ENCODE data around the gene BLCAP.

The BLCAP gene

GRCh38 chr20:37534401-37535157 lies 6.9 kb upstream of the BLCAP start:
- no peak overlapping the region for H3K4me3 ChIP-seq (ENCODE audit: low read depth, low read length)

GRCh38 chr20:37533154-37533715 lies 5.6 kb upstream of the BLCAP start:
- no peak for DNase-seq (ENCODE audit: low read depth)
- no peak overlapping the region for H3K4me3 ChIP-seq (ENCODE audit: low read depth, low read length)

More at GRCh38 chr20:37534401-37535157, 6.9 kb upstream of the BLCAP start:
- DNase-seq (ENCODE audit: low read depth): no peak

- H3K4me3 ChIP-seq (ENCODE audit: low read depth, low read length): no peak overlapping the region
- no peak for DNase-seq (ENCODE audit: low read depth)
Observed at GRCh38 chr20:37531856-37532255, 4.2 kb upstream of the BLCAP start.

- DNase-seq (ENCODE audit: low read depth): no peak
- H3K4me3 ChIP-seq (ENCODE audit: low read depth, low read length): no peak overlapping the region
Observed at GRCh38 chr20:37530696-37531095, 3.0 kb upstream of the BLCAP start.

GRCh38 chr20:37529968-37530600 lies 2.4 kb upstream of the BLCAP start:
- H3K4me3 ChIP-seq (ENCODE audit: low read depth, low read length): no peak overlapping the region
- no peak for DNase-seq (ENCODE audit: low read depth)

- no peak overlapping the region for H3K4me3 ChIP-seq (ENCODE audit: low read depth, low read length)
- DNase-seq (ENCODE audit: low read depth): no peak
Observed at GRCh38 chr20:37529214-37529967, 1.7 kb upstream of the BLCAP start.

GRCh38 chr20:37528446-37529213 lies 954 bp upstream of the BLCAP start:
- peak overlapping the region; percentile 86 for H3K4me3 ChIP-seq (ENCODE audit: low read depth, low read length)
- no peak for DNase-seq (ENCODE audit: low read depth)

- no peak for DNase-seq (ENCODE audit: low read depth)
- H3K4me3 ChIP-seq (ENCODE audit: low read depth, low read length): peak overlapping the region; percentile 86
Observed at GRCh38 chr20:37526839-37527637, 638 bp downstream of the BLCAP start.

GRCh38 chr20:37526238-37526838 lies 1.3 kb downstream of the BLCAP start:
- H3K4me3 ChIP-seq (ENCODE audit: low read depth, low read length): peak overlapping the region; percentile 86
- no peak for DNase-seq (ENCODE audit: low read depth)

- peak overlapping the region; percentile 86 for H3K4me3 ChIP-seq (ENCODE audit: low read depth, low read length)
- DNase-seq (ENCODE audit: low read depth): no peak
Observed at GRCh38 chr20:37525810-37526209, 1.9 kb downstream of the BLCAP start.

GRCh38 chr20:37524859-37525708 lies 2.6 kb downstream of the BLCAP start:
- peak overlapping the region; percentile 9 for H3K4me3 ChIP-seq (ENCODE audit: low read depth, low read length)
- DNase-seq (ENCODE audit: low read depth): no peak

GRCh38 chr20:37523911-37524700 lies 3.6 kb downstream of the BLCAP start:
- H3K4me3 ChIP-seq (ENCODE audit: low read depth, low read length): peak overlapping the region; percentile 1

GRCh38 chr20:37523012-37523391 lies 4.7 kb downstream of the BLCAP start:
- peak overlapping the region; percentile 7 for H3K4me3 ChIP-seq (ENCODE audit: low read depth, low read length)
- no peak for DNase-seq (ENCODE audit: low read depth)

More at GRCh38 chr20:37523911-37524700, 3.6 kb downstream of the BLCAP start:
- DNase-seq (ENCODE audit: low read depth): peak; percentile 61

GRCh38 chr20:37522260-37523011 lies 5.2 kb downstream of the BLCAP start:
- peak overlapping the region; percentile 51 for H3K4me3 ChIP-seq (ENCODE audit: low read depth, low read length)
- DNase-seq (ENCODE audit: low read depth): no peak

GRCh38 chr20:37521061-37521771 lies 6.5 kb downstream of the BLCAP start, which contains the start of gene NNAT:
Gene NNAT, plus strand, starts transcription at chr20:37521250. Its CDS starts 82 bp downstream, at chr20:37521332.
- H3K4me3 ChIP-seq (ENCODE audit: low read depth, low read length): peak within 1 kb of the TSS; percentile 51
- no peak for DNase-seq (ENCODE audit: low read depth)

Data from skeletal muscle cell (primary cell).